ENCODE data around the gene ERBB4.

DNA sequence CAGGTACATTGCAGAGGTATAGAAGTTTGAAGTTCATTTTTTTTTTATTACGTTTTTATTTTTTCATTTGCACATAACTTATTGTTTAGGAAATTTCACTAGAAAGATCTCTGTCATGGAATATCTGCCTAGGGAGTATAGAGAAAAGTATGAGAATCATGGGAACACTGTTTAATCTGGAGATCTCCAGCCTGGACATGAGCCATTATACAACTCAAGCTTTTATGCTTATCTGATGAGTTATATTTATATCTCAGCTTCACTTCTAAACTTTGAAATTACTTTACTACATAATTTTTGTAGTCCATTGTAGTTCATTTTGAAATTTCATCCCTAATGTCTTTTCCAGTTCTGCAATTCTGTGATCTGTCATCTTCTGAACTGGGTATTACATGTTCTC, 515.6 kb downstream of the ERBB4 start:
- TF ChIP-seq, protein P1, sequence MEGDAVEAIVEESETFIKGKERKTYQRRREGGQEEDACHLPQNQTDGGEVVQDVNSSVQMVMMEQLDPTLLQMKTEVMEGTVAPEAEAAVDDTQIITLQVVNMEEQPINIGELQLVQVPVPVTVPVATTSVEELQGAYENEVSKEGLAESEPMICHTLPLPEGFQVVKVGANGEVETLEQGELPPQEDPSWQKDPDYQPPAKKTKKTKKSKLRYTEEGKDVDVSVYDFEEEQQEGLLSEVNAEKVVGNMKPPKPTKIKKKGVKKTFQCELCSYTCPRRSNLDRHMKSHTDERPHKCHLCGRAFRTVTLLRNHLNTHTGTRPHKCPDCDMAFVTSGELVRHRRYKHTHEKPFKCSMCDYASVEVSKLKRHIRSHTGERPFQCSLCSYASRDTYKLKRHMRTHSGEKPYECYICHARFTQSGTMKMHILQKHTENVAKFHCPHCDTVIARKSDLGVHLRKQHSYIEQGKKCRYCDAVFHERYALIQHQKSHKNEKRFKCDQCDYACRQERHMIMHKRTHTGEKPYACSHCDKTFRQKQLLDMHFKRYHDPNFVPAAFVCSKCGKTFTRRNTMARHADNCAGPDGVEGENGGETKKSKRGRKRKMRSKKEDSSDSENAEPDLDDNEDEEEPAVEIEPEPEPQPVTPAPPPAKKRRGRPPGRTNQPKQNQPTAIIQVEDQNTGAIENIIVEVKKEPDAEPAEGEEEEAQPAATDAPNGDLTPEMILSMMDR (conservative IDR thresholded peaks at IDR 0.05; ENCODE audit: low read length): no peak
- TF ChIP-seq EZH2phosphoT487 (IDR thresholded peaks at IDR 0.05; ENCODE audit: borderline replicate concordance, low read depth, low read length): no peak
